DOHH2 (cell line): Measurements from ENCODE around the gene CAND2.

ENCODE experiments used
- H3F3A ChIP-seq: fragments of 200-600 bp; sonication (generic), shearing (Covaris generic); 2 replicates; pipeline ENCODE4 v1.6.0; 2016; ENCODE audit warnings: antibody characterized with exemption, mild to moderate bottlenecking; ENCODE audit not compliant: control insufficient read depth, insufficient read depth
- H3K27ac ChIP-seq: fragments of 200-600 bp; sonication (generic); 2 replicates; pipeline ENCODE4 v1.5.1; 2014; ENCODE audit warnings: low read depth, mild to moderate bottlenecking, low read length, moderate library complexity
- H3K27me3 ChIP-seq: fragments of 200-600 bp; sonication (generic); 2 replicates; pipeline ENCODE4 v1.6.1; 2014; ENCODE audit warnings: mild to moderate bottlenecking, low read length, mixed read lengths; ENCODE audit not compliant: control insufficient read depth
- H3K36me3 ChIP-seq: fragments of 200-600 bp; sonication (generic); 2 replicates; pipeline ENCODE4 v1.6.1; 2014; ENCODE audit warnings: mild to moderate bottlenecking, low read length, moderate library complexity, mixed read lengths; ENCODE audit not compliant: control insufficient read depth
- H3K4me1 ChIP-seq: fragments of 200-600 bp; sonication (generic); 2 replicates; pipeline ENCODE4 v1.6.1; 2014; ENCODE audit warnings: mild to moderate bottlenecking, low read length, mixed read lengths; ENCODE audit not compliant: control insufficient read depth
- H3K4me2 ChIP-seq: fragments of 200-600 bp; sonication (generic); 2 replicates; pipeline ENCODE4 v1.6.0; 2014; ENCODE audit warnings: mild to moderate bottlenecking, low read length, moderate library complexity
- H3K4me3 ChIP-seq: fragments of 200-600 bp; sonication (generic); 2 replicates; pipeline ENCODE4 v1.5.1; 2014; ENCODE audit warnings: mild to moderate bottlenecking, low read length, mixed read lengths
- H3K79me2 ChIP-seq: fragments of 200-600 bp; sonication (generic); 2 replicates; pipeline ENCODE4 v1.6.1; 2014; ENCODE audit warnings: mild to moderate bottlenecking, low read length, mixed read lengths; ENCODE audit not compliant: control insufficient read depth
- H3K9me2 ChIP-seq: fragments of 200-600 bp; sonication (generic); replicated peaks from 2 replicates; pipeline ENCODE4 v1.6.1; 2014; ENCODE audit warnings: mild to moderate bottlenecking, low read length, mixed read lengths; ENCODE audit not compliant: control insufficient read depth
- H3K9me3 ChIP-seq: fragments of 200-600 bp; sonication (generic); 2 replicates; pipeline ENCODE4 v1.6.1; 2014; ENCODE audit warnings: antibody characterized with exemption, low read length, mixed read lengths; ENCODE audit not compliant: control insufficient read depth, insufficient read depth
- H4K20me1 ChIP-seq: fragments of 200-600 bp; sonication (generic); 2 replicates; pipeline ENCODE4 v1.6.0; 2014; ENCODE audit warnings: low read depth, mild to moderate bottlenecking, antibody characterized with exemption, low read length, moderate library complexity; ENCODE audit not compliant: control insufficient read depth, insufficient read depth
- CTCF ChIP-seq: fragments of 200-600 bp; sonication (generic); IDR thresholded peaks from one replicate; pipeline ENCODE4 v1.5.1; 2014; ENCODE audit warnings: antibody characterized with exemption, mild to moderate bottlenecking, low read depth, low read length; ENCODE audit not compliant: poor library complexity, severe bottlenecking
- EZH2phosphoT487 ChIP-seq: fragments of 200-600 bp; sonication (generic); IDR thresholded peaks from 2 replicates; pipeline ENCODE4 v1.6.1; 2017; ENCODE audit warnings: borderline replicate concordance, mild to moderate bottlenecking, antibody characterized with exemption, low read length, moderate library complexity, mixed read lengths

The CAND2 gene

GRCh38 chr3:12753275-12754028 is 43.0 kb upstream of the CAND2 start:
- Histone ChIP-seq H3K9me3 (no peaks in the 10 kb centered on the region), H4K20me1 (no peaks in the 10 kb centered on the region), H3F3A (peaks cover 13% of the 10 kb centered on the region), H3K27me3 (no peaks in the 10 kb centered on the region), H3K36me3 (no peaks in the 10 kb centered on the region), H3K79me2 (no peaks in the 10 kb centered on the region), H3K4me1 (peaks cover 91% of the 10 kb centered on the region), H3K9me2 (no peaks in the 10 kb centered on the region), H3K4me2 (peak overlapping the region; percentile 58; the same call in 1 of the 2 replicates), H3K27ac (no peak overlapping the region), H3K4me3 (no peak overlapping the region)
- TF ChIP-seq EZH2phosphoT487 (no peak), CTCF (no peak)

- no peaks in the 10 kb centered on the region for H4K20me1 ChIP-seq
- TF ChIP-seq CTCF (no peak), EZH2phosphoT487 (no peak)
- no peaks in the 10 kb centered on the region for H3K27me3 ChIP-seq
- H3K4me2 ChIP-seq = no peak overlapping the region
- H3K4me1 ChIP-seq = peaks cover 91% of the 10 kb centered on the region
- no peak overlapping the region for H3K27ac ChIP-seq
- H3K9me3 ChIP-seq = no peaks in the 10 kb centered on the region
- H3F3A ChIP-seq = peaks cover 13% of the 10 kb centered on the region
- H3K36me3 ChIP-seq = no peaks in the 10 kb centered on the region
- no peaks in the 10 kb centered on the region for H3K79me2 ChIP-seq
- no peak overlapping the region for H3K4me3 ChIP-seq
- H3K9me2 ChIP-seq = no peaks in the 10 kb centered on the region
These were observed 42.2 kb upstream of the CAND2 start for GRCh38 chr3:12754313-12754712.

- TF ChIP-seq CTCF (no peak), EZH2phosphoT487 (no peak)
- Histone ChIP-seq H3F3A (peaks cover 3% of the 10 kb centered on the region; the same call in 1 of the 2 replicates), H3K4me3 (no peak overlapping the region), H3K9me2 (no peaks in the 10 kb centered on the region), H3K27me3 (no peaks in the 10 kb centered on the region), H4K20me1 (no peaks in the 10 kb centered on the region), H3K4me2 (no peak overlapping the region), H3K36me3 (no peaks in the 10 kb centered on the region), H3K27ac (no peak overlapping the region), H3K79me2 (no peaks in the 10 kb centered on the region), H3K9me3 (no peaks in the 10 kb centered on the region), H3K4me1 (peaks cover 91% of the 10 kb centered on the region)
These were observed 40.7 kb upstream of the CAND2 start for GRCh38 chr3:12755754-12756153.
